GM19324 (cell line): ENCODE data around the gene SLC25A30.
"Not testable (repeated sequence)": the region's sequence is repeated elsewhere in the genome, so short reads cannot be mapped to it uniquely, and the experiment has no call there.

Source experiments
- ATAC-seq: cut with Tn5 transposase; IDR thresholded peaks from one replicate; pipeline ENCODE4 v1.9.1; 2021; ENCODE audit warnings: mild to moderate bottlenecking, moderate library complexity; ENCODE audit not compliant: unreplicated experiment, low FRiP score

The SLC25A30 gene

DNA sequence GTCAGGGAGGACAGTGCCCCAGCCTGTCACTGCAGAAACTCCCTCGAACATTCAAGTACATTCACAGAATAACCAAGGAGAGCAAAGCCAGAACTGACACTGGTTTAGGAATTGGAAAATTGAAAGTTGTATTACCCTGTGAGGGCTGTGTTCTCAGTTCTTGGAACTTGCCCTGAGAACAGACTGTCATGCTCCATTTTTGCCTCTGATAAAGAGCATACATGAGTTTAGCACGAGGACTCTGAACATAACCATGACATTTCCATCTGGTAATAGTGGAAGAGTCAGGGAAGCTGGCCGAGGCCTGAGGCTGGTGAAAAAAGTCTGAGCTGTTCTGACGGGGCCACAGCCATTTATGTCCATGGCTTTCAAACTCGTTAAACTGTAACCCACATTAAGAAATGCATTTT lies 15.2 kb upstream of the SLC25A30 start:
- no peak for ATAC-seq

DNA sequence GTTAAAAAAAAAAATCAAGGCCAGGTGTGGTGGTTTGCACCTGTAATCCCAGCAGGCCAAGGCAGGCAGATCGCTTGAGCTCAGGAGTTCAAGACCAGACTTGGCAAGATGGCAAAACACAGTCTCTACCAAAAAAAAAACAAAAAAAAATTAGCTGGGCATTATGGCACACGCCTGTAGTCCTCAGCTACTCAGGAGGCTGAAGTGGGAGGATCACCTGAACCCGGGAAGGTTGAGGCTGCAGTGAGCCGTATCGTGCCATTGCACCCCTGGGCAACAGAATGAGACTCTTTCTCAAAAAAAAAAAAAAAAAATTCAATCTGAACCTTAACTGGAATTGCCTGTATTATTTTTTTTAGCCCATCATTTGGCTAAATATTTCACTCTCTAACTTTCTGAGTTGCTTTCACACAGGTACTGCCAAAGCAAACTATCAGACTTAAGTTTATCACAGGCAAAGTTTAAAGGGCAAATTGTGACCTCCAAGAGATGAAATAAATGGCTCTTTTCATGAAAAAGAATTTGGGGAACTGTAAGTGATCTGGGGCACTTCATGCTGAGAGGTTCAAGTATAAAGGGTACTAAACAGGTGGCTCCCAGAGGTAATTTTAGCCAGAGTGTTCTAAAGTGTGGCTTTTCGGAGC lies 14.7 kb upstream of the SLC25A30 start:
- ATAC-seq, result no peak

DNA sequence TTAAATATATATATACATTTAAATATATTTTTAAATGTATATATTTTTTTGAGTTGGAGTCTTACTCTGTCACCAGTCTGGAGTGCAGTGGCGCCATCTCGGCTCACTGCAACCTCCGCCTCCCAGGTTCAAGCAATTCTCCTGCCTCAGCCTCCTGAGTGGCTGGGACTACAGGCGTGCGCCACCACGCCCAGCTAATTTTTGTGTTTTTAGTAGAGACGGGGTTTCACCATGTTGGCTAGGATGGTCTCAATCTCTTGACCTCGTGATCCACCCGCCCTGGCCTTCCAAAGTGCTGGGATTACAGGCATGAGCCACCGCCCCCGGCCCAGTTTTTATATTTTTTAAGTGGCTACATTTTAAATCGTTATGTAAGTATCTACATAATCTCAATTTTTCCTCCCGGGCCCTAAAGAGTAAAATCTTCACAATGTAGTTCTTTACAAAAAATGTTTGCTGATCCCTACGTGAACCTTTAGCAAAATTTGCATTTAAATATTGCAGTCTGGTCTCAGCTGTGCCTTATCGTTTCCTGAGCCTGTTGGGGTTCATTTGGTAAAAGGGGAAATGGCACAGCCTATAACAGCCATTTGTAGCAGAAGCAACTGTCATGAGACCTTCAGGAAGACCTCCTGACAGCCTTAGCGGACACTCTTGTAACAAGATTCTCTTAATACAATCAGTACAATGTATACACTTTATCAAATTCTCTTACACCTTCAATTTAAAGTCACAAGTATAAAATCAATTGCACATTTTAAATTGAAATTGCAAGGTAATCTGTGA lies 8.1 kb upstream of the SLC25A30 start:
- ATAC-seq, result not testable (repeated sequence)

GRCh38 chr13:45422731-45423292 lies 4.6 kb upstream of the SLC25A30 start:
- no peak for ATAC-seq

GRCh38 chr13:45419945-45420344 lies 1.8 kb upstream of the SLC25A30 start:
- no peak for ATAC-seq

DNA sequence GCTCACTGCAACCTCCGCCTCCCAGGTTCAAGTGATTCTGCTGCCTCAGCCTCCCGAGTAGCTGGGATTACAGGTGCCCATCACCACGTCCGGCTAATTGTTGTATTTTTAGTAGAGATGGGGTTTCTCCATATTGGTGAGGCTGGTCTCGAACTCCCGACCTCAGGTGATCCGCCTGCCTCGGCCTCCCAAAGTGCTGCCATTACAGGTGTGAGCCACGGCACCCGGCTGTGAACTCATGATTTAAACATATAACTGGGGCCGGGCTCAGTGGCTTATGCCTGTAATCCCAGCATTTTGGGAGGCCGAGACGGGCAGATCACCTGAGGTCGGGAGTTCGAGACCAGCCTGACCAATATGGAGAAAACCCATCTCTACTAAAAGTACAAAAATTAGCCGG lies 1.2 kb upstream of the SLC25A30 start:
- ATAC-seq, result not testable (repeated sequence)

DNA sequence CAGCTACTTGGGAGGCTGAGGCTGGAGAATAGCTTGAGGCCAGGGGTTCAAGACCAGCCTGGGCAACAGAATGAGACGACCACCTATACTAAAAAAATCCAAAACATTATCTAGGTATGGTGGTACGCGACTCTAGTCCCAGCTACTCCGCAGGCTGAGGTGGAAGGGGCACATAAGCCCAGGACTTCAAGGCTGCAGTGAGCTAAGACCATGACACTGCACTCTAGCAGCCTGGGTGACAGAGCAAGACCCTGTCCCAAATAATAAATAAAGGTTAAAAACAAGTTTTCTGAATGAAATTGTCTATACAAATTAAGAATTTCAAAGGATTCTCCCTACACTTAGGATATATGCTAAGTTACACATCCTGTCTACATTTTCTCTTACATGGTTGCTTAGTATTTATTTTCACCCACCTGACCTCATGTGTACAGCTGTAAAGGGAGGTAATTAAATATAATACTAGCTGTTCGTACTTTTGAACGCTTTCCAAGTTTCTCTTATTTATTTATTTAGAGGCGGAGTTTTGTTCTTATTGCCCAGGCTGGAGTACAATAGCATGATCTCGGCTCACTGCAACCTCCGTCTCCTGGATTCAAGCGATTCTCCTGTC lies 1.6 kb downstream of the SLC25A30 start:
- no peak for ATAC-seq

GRCh38 chr13:45415112-45415511 lies 3.1 kb downstream of the SLC25A30 start:
- ATAC-seq, result no peak

GRCh38 chr13:45413826-45414307 lies 4.3 kb downstream of the SLC25A30 start:
- ATAC-seq, result no peak

GRCh38 chr13:45412274-45413049 lies 5.7 kb downstream of the SLC25A30 start:
- no peak for ATAC-seq

GRCh38 chr13:45411631-45412030 lies 6.5 kb downstream of the SLC25A30 start:
- ATAC-seq, result no peak

DNA sequence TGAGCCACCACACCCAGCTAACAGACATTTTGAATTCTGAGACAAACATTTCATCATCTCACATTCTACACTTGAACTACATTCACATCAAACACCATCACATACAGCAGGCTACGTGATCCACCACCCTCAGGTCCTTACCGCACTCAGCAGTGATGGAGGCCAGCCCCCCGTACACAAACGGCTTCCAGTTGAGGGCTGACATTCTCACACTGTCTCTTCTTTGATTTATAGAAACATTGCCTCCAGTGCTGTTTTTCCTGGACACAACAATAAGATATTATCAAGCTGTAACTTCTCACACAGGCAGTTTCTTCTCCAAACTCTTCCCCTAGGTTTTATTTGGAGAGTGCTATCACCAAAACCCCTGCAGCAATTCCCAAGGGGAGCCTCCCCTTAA lies 7.0 kb downstream of the SLC25A30 start:
- ATAC-seq, result no peak

- no peak for ATAC-seq
Observed at GRCh38 chr13:45410466-45410865, 7.7 kb downstream of the SLC25A30 start.

DNA sequence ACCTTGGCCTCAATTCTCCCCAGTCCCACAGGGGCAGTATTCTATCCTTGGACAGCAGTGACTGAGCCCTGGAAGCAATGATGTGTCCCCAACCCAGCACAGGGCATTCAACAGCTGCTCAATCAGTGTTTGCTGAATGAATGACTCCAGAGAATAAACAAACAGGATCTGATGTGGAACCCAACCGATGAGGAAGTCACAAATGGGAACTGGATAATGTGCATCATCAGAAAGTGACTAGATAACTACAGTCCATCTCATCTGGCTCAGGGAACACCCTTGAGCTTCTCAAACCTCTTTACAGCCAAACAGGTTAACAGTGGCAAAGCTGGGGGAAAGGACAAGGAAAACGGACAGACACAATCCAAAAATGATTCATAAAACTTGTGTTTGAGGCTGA lies 8.2 kb downstream of the SLC25A30 start:
- no peak for ATAC-seq

DNA sequence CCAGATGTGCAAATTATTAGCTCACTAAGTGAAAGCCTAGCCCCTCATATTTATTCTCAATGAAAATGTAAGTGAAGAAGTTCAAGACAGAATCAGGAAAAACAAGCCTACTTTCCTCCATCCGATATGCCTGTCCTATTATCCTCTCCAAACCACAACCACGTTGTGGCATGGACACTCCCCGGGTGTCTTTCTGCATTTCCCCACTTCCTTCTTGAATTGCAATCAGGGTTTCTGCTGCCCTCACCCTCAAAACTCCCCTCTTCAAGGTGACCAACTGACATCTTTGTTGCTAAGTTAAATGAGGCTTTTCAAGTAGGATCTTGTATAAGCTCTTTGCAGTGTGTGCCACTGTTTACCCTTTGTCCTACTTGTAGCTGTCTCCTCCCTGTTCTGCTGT lies 11.8 kb downstream of the SLC25A30 start:
- no peak for ATAC-seq

GRCh38 chr13:45403081-45403480 lies 15.1 kb downstream of the SLC25A30 start:
- ATAC-seq, result no peak

GRCh38 chr13:45402641-45403040 lies 15.5 kb downstream of the SLC25A30 start:
- ATAC-seq, result no peak

DNA sequence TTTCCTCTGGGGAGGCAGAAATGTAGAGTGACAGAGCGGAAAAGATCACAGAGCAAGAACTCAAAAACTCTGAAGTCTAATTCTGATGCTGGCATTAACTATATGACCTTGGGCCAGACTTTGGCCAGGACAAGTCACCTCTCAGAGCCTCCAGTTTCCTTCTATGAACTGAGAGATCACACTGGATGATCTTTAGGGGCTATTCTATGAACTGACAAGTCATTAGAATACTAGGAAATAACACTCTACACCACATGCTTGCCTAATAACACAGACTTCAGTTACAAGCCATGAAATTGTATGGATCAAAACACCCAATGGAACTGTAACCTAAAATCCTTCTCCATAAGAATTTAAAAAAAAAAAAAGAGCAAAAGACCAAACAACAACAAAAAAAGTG lies 16.9 kb downstream of the SLC25A30 start:
- no peak for ATAC-seq

DNA sequence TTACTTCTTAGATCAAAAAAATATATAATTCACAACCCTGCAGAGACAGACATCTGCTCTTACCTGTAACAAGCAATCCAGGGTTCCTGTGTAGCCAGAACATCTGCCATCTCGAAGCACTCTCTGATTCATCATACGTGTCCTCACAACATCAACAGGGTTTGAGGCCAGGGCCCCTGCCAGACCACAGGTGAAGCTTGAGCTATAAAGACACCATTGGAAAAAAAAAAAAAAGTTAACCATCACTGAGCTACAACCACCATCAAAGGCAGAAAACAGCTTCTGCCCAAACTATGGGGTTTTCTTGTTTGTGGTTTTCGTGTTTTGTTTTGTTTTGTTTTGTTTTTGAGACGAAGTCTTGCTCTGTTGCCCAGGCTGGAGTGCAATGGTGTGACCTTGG lies 19.3 kb downstream of the SLC25A30 start:
- ATAC-seq, result no peak

DNA sequence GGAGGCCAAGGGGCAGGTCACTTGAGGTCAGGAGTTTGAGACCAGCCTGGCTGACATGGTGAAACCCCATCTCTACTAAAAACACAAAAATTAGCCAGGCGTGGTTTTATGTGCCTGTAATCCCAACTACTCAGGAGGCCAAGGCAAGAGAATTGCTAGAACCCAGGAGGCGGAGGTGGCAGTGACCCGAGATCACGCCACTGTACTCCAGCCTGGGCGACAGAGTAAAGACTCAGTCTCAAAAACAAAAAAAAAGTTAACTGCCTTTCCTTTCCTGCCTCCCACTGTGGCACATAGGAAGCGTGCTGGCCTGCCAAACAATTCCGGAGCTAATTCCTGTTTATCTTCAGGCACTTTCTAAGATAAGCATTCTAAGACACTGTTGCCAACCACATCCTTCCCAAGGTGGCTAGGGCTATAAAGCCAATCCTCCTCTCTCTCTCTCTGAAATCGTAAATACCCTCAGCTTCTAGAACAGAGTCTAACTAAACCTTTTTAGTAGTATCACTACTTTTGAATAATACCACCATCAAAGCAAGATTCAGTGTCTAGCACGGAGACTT lies 21.6 kb downstream of the SLC25A30 start:
- no peak for ATAC-seq
